GM12892 (cell line): Measurements from ENCODE around the gene ACTL7A.
"Not testable (repeated sequence)": the region's sequence is repeated elsewhere in the genome, so short reads cannot be mapped to it uniquely, and the experiment has no call there.

Source experiments
- POLR2A ChIP-seq: IDR thresholded peaks from 2 replicates; pipeline ENCODE4 v1.6.1; 2011; ENCODE audit warnings: low read depth, low read length, control low read depth
- POLR2AphosphoS5 ChIP-seq: IDR thresholded peaks from 2 replicates; pipeline ENCODE4 v1.6.1; 2011; ENCODE audit warnings: low read depth, low read length, control low read depth
- TAF1 ChIP-seq: IDR thresholded peaks from 2 replicates; pipeline ENCODE4 v1.6.1; 2011; ENCODE audit warnings: low read depth, mild to moderate bottlenecking, control low read depth, low read length, borderline replicate concordance

- TF ChIP-seq POLR2AphosphoS5, POLR2A, TAF1: not testable (repeated sequence)
Observed at GRCh38 chr9:108886594-108887271, 24.7 kb downstream of the ACTL7A start.
